Memory B cell (primary cell): ENCODE measurements around the gene CRYBA2.

ENCODE experiments used
- ATAC-seq: fragments of 150-1000 bp; cut with Tn5 transposase; 2 replicates; pipeline ENCODE4 v1.10.0; 2021; ENCODE audit warnings: low read depth, mild to moderate bottlenecking, moderate library complexity
- DNase-seq, 2 donors: peaks; one replicate each; pipeline ENCODE4 v3.0.0; 2022; ENCODE audit warnings: low spot score in 2 of 2
- H3K27ac Mint-ChIP-seq: one replicate; pipeline ENCODE4 v1.8.0; 2022; ENCODE audit warnings: mild to moderate bottlenecking, moderate library complexity, mixed read lengths
- H3K27me3 Mint-ChIP-seq: one replicate; pipeline ENCODE4 v1.8.0; 2022; ENCODE audit warnings: mixed read lengths
- H3K36me3 Mint-ChIP-seq: one replicate; pipeline ENCODE4 v1.8.0; 2022; ENCODE audit warnings: mild to moderate bottlenecking, mixed read lengths
- H3K4me1 Mint-ChIP-seq: one replicate; pipeline ENCODE4 v1.8.0; 2022; ENCODE audit warnings: mixed read lengths
- H3K4me3 Mint-ChIP-seq: one replicate; pipeline ENCODE4 v1.8.0; 2022; ENCODE audit warnings: mild to moderate bottlenecking, moderate library complexity, mixed read lengths
- H3K9me3 Mint-ChIP-seq: one replicate; pipeline ENCODE4 v1.8.0; 2022; ENCODE audit warnings: mixed read lengths

Gene CRYBA2

GRCh38 chr2:219018286-219018685 lies 25.1 kb upstream of the CRYBA2 start:
- no peaks in the 10 kb centered on the region for H3K4me1 Mint-ChIP-seq
- no peaks in the 10 kb centered on the region for H3K36me3 Mint-ChIP-seq
- no peak overlapping the region for H3K4me3 Mint-ChIP-seq
- ATAC-seq (no peak), DNase-seq (no peak)
- peaks cover 19% of the 10 kb centered on the region for H3K27me3 Mint-ChIP-seq
- H3K9me3 Mint-ChIP-seq = no peaks in the 10 kb centered on the region
- H3K27ac Mint-ChIP-seq = no peak overlapping the region

DNA sequence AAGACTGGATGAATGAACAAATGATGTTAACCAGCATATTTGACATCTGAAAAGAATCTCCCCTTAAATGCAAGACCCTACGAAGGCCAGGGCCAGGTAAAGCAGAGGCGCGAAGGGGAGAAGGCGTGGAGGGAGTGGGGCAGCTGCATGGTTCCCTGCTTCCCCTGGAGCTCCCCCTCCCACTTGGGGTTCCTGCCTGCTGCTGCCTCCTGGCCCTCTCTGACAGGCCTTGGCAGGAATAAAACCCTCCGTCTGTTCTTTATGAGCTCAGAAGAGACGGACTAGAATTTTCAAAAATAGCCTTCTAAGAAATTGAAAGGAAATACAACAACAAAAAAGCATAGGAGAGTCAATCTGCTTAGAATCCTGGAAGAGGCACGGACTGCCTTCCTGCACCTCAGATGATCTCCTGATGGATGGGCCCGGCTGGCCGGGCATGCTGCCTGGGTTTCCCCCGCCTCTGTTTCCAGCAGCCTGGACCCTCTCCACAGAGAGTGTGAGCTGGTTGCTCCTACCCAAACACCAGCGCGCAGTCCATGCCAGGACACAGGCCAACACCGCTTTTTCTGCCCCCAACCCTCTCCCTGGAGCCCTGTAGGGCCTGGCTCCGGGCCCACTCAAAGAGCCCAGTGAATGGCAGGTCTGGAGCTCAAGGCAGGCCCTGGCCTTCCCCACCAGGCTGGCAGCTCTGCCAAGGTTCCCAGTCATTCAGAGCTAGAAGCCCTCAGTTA lies 24.1 kb upstream of the CRYBA2 start:
- DNase-seq (no peak), ATAC-seq (no peak)
- no peak overlapping the region for H3K4me3 Mint-ChIP-seq
- no peaks in the 10 kb centered on the region for H3K36me3 Mint-ChIP-seq
- H3K27me3 Mint-ChIP-seq = peaks cover 22% of the 10 kb centered on the region
- no peaks in the 10 kb centered on the region for H3K9me3 Mint-ChIP-seq
- H3K27ac Mint-ChIP-seq = no peak overlapping the region
- no peaks in the 10 kb centered on the region for H3K4me1 Mint-ChIP-seq

GRCh38 chr2:219016721-219017120 lies 23.5 kb upstream of the CRYBA2 start:
- no peaks in the 10 kb centered on the region for H3K4me1 Mint-ChIP-seq
- H3K27me3 Mint-ChIP-seq = peaks cover 22% of the 10 kb centered on the region
- DNase-seq = no peak
- H3K36me3 Mint-ChIP-seq = no peaks in the 10 kb centered on the region
- no peak for ATAC-seq
- no peak overlapping the region for H3K27ac Mint-ChIP-seq
- no peaks in the 10 kb centered on the region for H3K9me3 Mint-ChIP-seq
- H3K4me3 Mint-ChIP-seq = no peak overlapping the region

DNA sequence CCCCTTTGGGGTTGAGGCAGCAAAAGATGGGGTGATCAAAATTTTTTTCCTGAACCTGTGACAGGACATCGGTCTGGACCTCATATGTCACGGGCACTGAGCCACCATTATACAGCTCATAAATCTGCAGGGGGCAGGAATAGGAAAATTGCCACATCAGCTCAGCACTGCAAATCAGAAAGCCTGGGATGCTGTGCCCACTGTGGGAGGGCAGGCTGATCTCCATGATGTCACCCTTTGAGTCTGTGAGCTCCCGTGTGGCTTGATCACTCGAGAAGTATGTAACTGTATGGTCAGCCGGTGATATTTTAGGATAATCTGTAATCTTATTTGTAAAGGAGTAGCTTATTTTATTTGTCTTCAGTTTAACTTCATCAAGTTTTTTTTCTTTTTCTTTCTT lies 17.7 kb upstream of the CRYBA2 start:
- H3K36me3 Mint-ChIP-seq = no peaks in the 10 kb centered on the region
- H3K4me1 Mint-ChIP-seq = peaks cover 2% of the 10 kb centered on the region
- H3K4me3 Mint-ChIP-seq = no peak overlapping the region
- H3K27me3 Mint-ChIP-seq = peaks cover 29% of the 10 kb centered on the region
- H3K9me3 Mint-ChIP-seq = no peaks in the 10 kb centered on the region
- ATAC-seq (no peak), DNase-seq (no peak)
- H3K27ac Mint-ChIP-seq = no peak overlapping the region

- Mint-ChIP-seq H3K27ac (no peak overlapping the region), H3K4me3 (no peak overlapping the region), H3K4me1 (peaks cover 2% of the 10 kb centered on the region), H3K9me3 (no peaks in the 10 kb centered on the region), H3K36me3 (no peaks in the 10 kb centered on the region), H3K27me3 (peaks cover 33% of the 10 kb centered on the region)
- no peak for DNase-seq
- peak; percentile 72 for ATAC-seq
Measured at GRCh38 chr2:219010162-219010756, 17.0 kb upstream of the CRYBA2 start.

- H3K27ac Mint-ChIP-seq = peak overlapping the region; percentile 3
- H3K27me3 Mint-ChIP-seq = peaks cover 31% of the 10 kb centered on the region
- no peaks in the 10 kb centered on the region for H3K36me3 Mint-ChIP-seq
- peaks cover 2% of the 10 kb centered on the region for H3K4me1 Mint-ChIP-seq
- ATAC-seq = no peak
- H3K9me3 Mint-ChIP-seq = no peaks in the 10 kb centered on the region
- no peak overlapping the region for H3K4me3 Mint-ChIP-seq
- DNase-seq = no peak
Measured at GRCh38 chr2:219009294-219009693, 16.1 kb upstream of the CRYBA2 start.

- Mint-ChIP-seq H3K36me3 (no peaks in the 10 kb centered on the region), H3K9me3 (no peaks in the 10 kb centered on the region), H3K27me3 (peaks cover 40% of the 10 kb centered on the region), H3K4me1 (peaks cover 11% of the 10 kb centered on the region), H3K4me3 (no peak overlapping the region), H3K27ac (no peak overlapping the region)
- ATAC-seq (no peak), DNase-seq (no peak)
Measured at GRCh38 chr2:219003979-219004378, 10.8 kb upstream of the CRYBA2 start.

DNA sequence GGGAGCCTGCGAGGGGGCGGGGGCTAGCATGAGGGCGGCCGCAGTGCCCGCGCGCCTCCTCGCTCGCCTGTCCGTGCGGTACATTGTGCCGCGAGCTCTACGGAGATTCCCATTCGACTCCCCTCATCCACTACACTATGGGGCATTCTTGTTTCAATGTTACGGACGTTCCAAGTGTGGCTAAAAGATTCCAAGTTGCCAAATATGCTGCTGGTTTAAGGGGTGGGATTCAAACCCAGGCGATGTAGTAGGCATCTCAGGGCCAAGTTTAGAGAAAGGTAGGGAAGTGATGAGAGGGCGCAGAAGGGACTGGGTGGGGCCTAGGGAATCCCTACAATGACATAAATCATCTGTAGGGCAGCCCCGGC lies 10.0 kb upstream of the CRYBA2 start:
- H3K27me3 Mint-ChIP-seq = peaks cover 38% of the 10 kb centered on the region
- no peak overlapping the region for H3K27ac Mint-ChIP-seq
- H3K9me3 Mint-ChIP-seq = no peaks in the 10 kb centered on the region
- peaks cover 12% of the 10 kb centered on the region for H3K4me1 Mint-ChIP-seq
- peak overlapping the region; percentile 27 for H3K4me3 Mint-ChIP-seq
- no peaks in the 10 kb centered on the region for H3K36me3 Mint-ChIP-seq
- ATAC-seq (peak; percentile 46), DNase-seq (no peak)

- H3K9me3 Mint-ChIP-seq = no peaks in the 10 kb centered on the region
- DNase-seq (peak in 1 of 2 donors; percentile 30), ATAC-seq (peak; percentile 51)
- H3K27me3 Mint-ChIP-seq = peaks cover 42% of the 10 kb centered on the region
- no peaks in the 10 kb centered on the region for H3K36me3 Mint-ChIP-seq
- no peak overlapping the region for H3K27ac Mint-ChIP-seq
- peaks cover 14% of the 10 kb centered on the region for H3K4me1 Mint-ChIP-seq
- peak overlapping the region; percentile 70 for H3K4me3 Mint-ChIP-seq
Measured at GRCh38 chr2:219002395-219003266, 9.4 kb upstream of the CRYBA2 start.

DNA sequence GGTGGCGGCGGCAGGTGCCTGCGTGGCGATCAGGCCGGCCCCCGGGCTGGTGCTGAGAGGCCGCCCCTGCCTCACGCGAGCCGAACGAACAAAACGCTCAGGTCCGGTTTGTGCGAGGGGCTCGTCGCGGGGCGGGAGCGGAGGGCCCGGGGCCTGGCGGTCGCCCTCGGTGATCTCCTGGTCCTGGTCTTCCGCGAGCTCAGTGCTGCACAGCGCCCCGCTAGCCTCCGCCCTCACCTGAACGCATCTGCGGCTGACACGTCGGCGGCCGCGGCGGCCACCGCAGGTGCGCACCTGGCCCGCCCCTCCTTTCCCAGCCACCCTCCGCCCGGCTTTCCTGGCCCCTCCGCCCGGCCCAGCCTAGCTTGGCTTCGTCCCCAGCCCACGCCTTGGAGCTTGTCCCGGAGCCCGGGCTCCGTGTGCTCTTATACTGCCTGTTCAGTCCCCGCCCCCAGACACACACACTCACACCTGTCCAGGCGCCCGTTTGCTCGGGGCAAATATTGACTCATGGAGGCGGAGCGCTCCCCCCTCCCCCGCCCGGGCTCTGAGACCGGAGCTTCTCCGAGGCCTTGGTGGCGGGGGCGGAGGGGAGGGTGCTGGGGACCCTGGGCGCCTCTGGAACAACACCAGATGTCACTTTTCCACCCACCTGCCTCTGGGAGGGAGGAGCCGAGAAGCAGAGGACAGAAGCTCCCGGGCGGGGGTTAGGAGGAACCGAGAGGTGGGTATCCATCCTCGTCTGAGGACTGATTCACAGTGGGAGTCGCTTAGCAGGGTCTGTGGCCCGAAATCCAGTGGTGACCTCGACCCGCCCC lies 8.6 kb upstream of the CRYBA2 start:
- DNase-seq (peak in 1 of 2 donors; percentile 26), ATAC-seq (peak; percentile 26)
- H3K27me3 Mint-ChIP-seq = peaks cover 40% of the 10 kb centered on the region
- no peaks in the 10 kb centered on the region for H3K36me3 Mint-ChIP-seq
- H3K9me3 Mint-ChIP-seq = no peaks in the 10 kb centered on the region
- H3K27ac Mint-ChIP-seq = no peak overlapping the region
- peaks cover 14% of the 10 kb centered on the region for H3K4me1 Mint-ChIP-seq
- peak overlapping the region; percentile 61 for H3K4me3 Mint-ChIP-seq

DNA sequence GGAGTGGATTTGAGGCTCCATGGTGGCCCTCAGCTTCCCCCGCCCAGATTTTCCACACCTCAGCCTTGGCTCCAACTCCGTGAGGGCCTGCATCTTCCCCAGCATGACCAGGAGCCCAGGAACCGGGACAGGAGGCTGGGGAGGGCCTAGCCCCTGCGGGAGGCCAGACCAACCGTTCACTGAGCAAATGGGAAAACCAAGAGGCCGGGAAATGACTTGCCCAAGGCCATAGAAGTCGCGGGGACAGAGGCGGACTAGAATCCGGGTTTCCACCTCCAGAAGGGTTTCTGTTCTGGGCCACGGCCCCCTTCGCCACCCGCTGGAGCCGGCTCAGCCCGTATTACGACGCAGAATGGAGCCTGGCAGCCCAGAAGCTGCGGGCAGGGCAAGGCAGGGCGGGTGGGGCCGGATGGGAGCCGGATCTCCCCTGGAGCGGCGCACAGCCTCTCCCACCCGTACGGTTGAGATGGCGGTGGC lies 7.9 kb upstream of the CRYBA2 start:
- no peak overlapping the region for H3K4me3 Mint-ChIP-seq
- H3K27me3 Mint-ChIP-seq = peaks cover 42% of the 10 kb centered on the region
- ATAC-seq (peak; percentile 7), DNase-seq (no peak)
- H3K9me3 Mint-ChIP-seq = no peaks in the 10 kb centered on the region
- no peak overlapping the region for H3K27ac Mint-ChIP-seq
- H3K4me1 Mint-ChIP-seq = peaks cover 14% of the 10 kb centered on the region
- no peaks in the 10 kb centered on the region for H3K36me3 Mint-ChIP-seq

DNA sequence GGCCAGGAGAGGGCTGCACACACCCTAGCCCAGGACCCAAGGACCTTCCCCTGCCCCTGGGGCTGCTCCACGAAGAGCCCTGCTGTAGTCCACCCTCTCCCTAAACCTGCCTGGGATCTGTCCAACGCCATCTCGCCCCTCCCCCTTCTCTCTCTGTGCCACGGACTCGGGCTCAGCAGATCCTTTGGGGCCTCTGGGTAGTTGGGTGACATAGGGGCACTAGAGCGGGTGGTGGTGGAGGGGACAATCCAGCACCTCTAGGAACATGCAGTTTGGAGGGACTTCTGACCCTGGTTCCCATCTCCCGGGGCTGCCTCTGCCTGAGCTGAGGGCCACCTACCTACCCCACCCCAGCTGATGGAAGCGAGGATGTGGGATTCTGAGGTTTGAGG lies 7.3 kb upstream of the CRYBA2 start:
- no peak for ATAC-seq
- Mint-ChIP-seq H3K36me3 (no peaks in the 10 kb centered on the region), H3K9me3 (no peaks in the 10 kb centered on the region), H3K27ac (no peak overlapping the region), H3K4me1 (peaks cover 15% of the 10 kb centered on the region), H3K4me3 (no peak overlapping the region), H3K27me3 (peaks cover 42% of the 10 kb centered on the region)
- DNase-seq = no peak

DNA sequence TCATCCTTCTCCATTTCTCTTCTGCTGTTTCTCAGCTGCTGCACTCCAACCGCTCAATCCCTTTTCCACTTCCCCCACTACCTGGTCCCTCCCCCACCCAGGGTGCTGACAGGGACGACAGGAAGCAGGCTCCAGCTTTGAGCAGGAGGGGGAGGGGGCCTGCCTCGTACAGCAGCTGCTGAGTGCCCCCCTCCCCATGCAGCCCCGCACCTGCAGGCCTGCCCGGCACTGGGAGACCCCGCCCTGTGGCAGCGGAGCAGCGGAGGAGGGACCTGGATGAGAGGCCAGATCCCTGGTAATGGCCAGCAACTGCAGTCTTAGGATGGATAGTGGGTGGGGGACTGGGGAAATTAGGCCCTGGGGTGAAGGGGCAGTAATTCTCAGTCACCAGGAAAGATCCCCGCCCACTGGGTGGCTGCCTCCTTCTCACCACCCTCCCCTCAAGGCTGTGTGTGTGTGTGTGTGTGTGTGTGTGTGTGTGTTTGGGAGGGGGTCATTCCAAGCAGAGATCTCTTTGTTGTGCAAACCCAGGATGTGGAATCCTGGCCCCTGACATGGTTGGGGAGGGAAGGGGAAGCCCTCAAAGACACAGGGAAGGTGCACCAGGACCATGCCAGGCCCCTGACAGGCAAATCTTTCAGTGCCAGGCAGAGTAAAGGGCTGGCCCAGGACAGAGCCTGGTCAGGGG lies 6.8 kb upstream of the CRYBA2 start:
- H3K4me1 Mint-ChIP-seq = peaks cover 20% of the 10 kb centered on the region
- H3K4me3 Mint-ChIP-seq = no peak overlapping the region
- no peaks in the 10 kb centered on the region for H3K9me3 Mint-ChIP-seq
- no peaks in the 10 kb centered on the region for H3K36me3 Mint-ChIP-seq
- ATAC-seq (no peak), DNase-seq (no peak)
- no peak overlapping the region for H3K27ac Mint-ChIP-seq
- H3K27me3 Mint-ChIP-seq = peaks cover 42% of the 10 kb centered on the region
